WTC11 (cell line): Measurements from ENCODE around the gene MESP1. TPM values are rescaled to one million over a fixed set of nuclear protein-coding genes. Genes with fewer than 3 reads are reported as not detected.

Source experiments
- ATAC-seq: fragments of 200-7000 bp; cut with Tn5 transposase; 2 replicates; pipeline ENCODE4 v1.10.0; 2021; ENCODE audit warnings: mild to moderate bottlenecking, moderate library complexity
- CTCF ChIA-PET: fragments of 300-600 bp; sonication (Branson Sonifier 250); formaldehyde crosslinking; loops from one replicate; lab custom pipeline; 2021; ENCODE audit warnings: antibody characterized with exemption; lab: Charles Lee
- POLR2A ChIA-PET: fragments of 350-600 bp; sonication (Branson Sonifier 250); formaldehyde crosslinking; loops from one replicate; lab custom pipeline; 2021; ENCODE audit warnings: antibody characterized with exemption; lab: Charles Lee
- DNase-seq: peaks from one replicate; pipeline ENCODE4 v3.0.0; 2021; ENCODE audit warnings: low spot score
- H3K27ac Mint-ChIP-seq: 2 replicates; pipeline ENCODE4 v1.8.0; 2021; ENCODE audit warnings: mixed read lengths
- H3K27me3 Mint-ChIP-seq: 2 replicates; pipeline ENCODE4 v1.8.0; 2021; ENCODE audit warnings: low read depth, mild to moderate bottlenecking, moderate library complexity, mixed read lengths
- H3K36me3 Mint-ChIP-seq: 2 replicates; pipeline ENCODE4 v1.8.0; 2021; ENCODE audit warnings: mixed read lengths
- H3K4me1 Mint-ChIP-seq: 2 replicates; pipeline ENCODE4 v1.8.0; 2022; ENCODE audit warnings: mixed read lengths
- H3K4me3 Mint-ChIP-seq: 2 replicates; pipeline ENCODE4 v1.8.0; 2021; ENCODE audit warnings: mild to moderate bottlenecking, moderate library complexity, mixed read lengths
- H3K9me3 Mint-ChIP-seq: 2 replicates; pipeline ENCODE4 v1.8.0; 2021; ENCODE audit warnings: mixed read lengths
- CBFB ChIP-seq: sonication (generic); formaldehyde crosslinking; IDR thresholded peaks from 2 replicates; pipeline ENCODE4 v1.8.1; 2022; ENCODE audit warnings: mild to moderate bottlenecking, low read depth, missing genetic modification reagents
- ESRRA ChIP-seq: sonication (generic); formaldehyde crosslinking; IDR thresholded peaks from 2 replicates; pipeline ENCODE4 v1.8.1; 2022; ENCODE audit warnings: mild to moderate bottlenecking, missing genetic modification reagents, borderline replicate concordance
- GRHL2 ChIP-seq: fragments of 250-450 bp; sonication (Bioruptor Pico); IDR thresholded peaks from 2 replicates; pipeline ENCODE4 v1.8.0; 2022; ENCODE audit warnings: mild to moderate bottlenecking, moderate library complexity; ENCODE audit not compliant: insufficient replicate concordance, severe bottlenecking
- KAT7 ChIP-seq: sonication (generic); formaldehyde crosslinking; IDR thresholded peaks from 2 replicates; pipeline ENCODE4 v1.8.1; 2023; ENCODE audit warnings: missing genetic modification reagents, mild to moderate bottlenecking, borderline replicate concordance
- MYBL2 ChIP-seq: sonication (generic); formaldehyde crosslinking; IDR thresholded peaks from 2 replicates; pipeline ENCODE4 v1.8.1; 2023; ENCODE audit warnings: mild to moderate bottlenecking, moderate library complexity, missing genetic modification reagents
- NFATC4 ChIP-seq: fragments of 250-450 bp; sonication (Bioruptor Pico); IDR thresholded peaks from 2 replicates; pipeline ENCODE4 v1.9.0; 2021; ENCODE audit warnings: mild to moderate bottlenecking
- NFYB ChIP-seq: sonication (generic); formaldehyde crosslinking; conservative IDR thresholded peaks from 2 replicates; pipeline ENCODE4 v1.8.0; 2022; ENCODE audit warnings: low read depth, missing genetic modification reagents
- PRRX2 ChIP-seq: fragments of 250-450 bp; sonication (Bioruptor Pico); IDR thresholded peaks from 2 replicates; pipeline ENCODE4 v1.8.0; 2021; ENCODE audit warnings: mild to moderate bottlenecking
- RORB ChIP-seq: fragments of 250-450 bp; sonication (Bioruptor Pico); IDR thresholded peaks from 2 replicates; pipeline ENCODE4 v1.9.0; 2021; ENCODE audit warnings: mild to moderate bottlenecking
- ZNF232 ChIP-seq: sonication (generic); formaldehyde crosslinking; IDR thresholded peaks from 2 replicates; pipeline ENCODE4 v1.8.0; 2022; ENCODE audit warnings: mild to moderate bottlenecking, missing genetic modification reagents
- ZNF416 ChIP-seq: fragments of 250-450 bp; sonication (Bioruptor Pico); IDR thresholded peaks from 2 replicates; pipeline ENCODE4 v1.9.0; 2021; ENCODE audit warnings: mild to moderate bottlenecking, inconsistent platforms
- total RNA-seq: library from RNA; stranded (reverse); gene quantifications from 3 replicates; pipeline ENCODE4 v1.2.3, GENCODE V29; 2021
- TF ChIP-seq, protein P1 (sequence below): fragments of 250-450 bp; sonication (Bioruptor Pico); IDR thresholded peaks from 2 replicates; pipeline ENCODE4 v1.9.0; 2021; ENCODE audit warnings: mild to moderate bottlenecking
- TF ChIP-seq, protein P2 (sequence below): fragments of 250-450 bp; sonication (Bioruptor Pico); IDR thresholded peaks from 2 replicates; pipeline ENCODE4 v2.1.2; 2022; ENCODE audit warnings: mild to moderate bottlenecking, moderate library complexity
- TF ChIP-seq, protein P3 (sequence below): fragments of 200-600 bp; IDR thresholded peaks from 2 replicates; pipeline ENCODE4 v1.8.0; 2022; ENCODE audit warnings: antibody characterized with exemption
- TF ChIP-seq, protein P4 (sequence below): fragments of 250-450 bp; sonication (Bioruptor Pico); IDR thresholded peaks from 2 replicates; pipeline ENCODE4 v1.9.0; 2021; ENCODE audit warnings: moderate library complexity, mild to moderate bottlenecking, inconsistent platforms, borderline replicate concordance
- TF ChIP-seq, protein P5 (sequence below): sonication (generic); formaldehyde crosslinking; IDR thresholded peaks from 2 replicates; pipeline ENCODE4 v1.8.1; 2022; ENCODE audit warnings: low read depth, mild to moderate bottlenecking, moderate library complexity, missing genetic modification reagents, borderline replicate concordance

The MESP1 gene
- total RNA-seq, 1 experiment from 2014 or later = 0.50 TPM

DNA sequence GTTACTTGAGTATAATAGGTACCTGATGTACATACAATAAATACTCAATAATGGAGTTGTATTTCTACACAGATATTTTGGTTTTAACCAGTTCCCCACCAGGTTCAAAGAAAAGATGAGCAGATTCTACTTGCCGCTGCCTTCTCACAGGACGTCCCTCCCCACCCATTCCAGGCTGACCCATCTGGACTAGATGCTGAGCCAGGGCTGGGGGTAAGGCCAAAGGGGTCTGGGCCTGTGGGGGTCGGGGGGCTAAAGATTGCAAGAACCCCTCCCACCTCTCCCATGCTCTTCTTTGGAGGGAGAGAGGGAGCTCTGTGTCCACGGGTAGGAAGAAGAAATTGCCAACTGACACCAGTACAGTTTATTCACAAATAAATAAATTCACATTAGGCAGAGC, 1.5 kb downstream of the MESP1 start:
- H3K36me3 Mint-ChIP-seq = no peaks in the 10 kb centered on the region
- DNase-seq = no peak
- TF ChIP-seq KAT7 = no peak
- no peak for TF ChIP-seq ESRRA (CRISPR knock-in tag)
- TF ChIP-seq, protein P1, sequence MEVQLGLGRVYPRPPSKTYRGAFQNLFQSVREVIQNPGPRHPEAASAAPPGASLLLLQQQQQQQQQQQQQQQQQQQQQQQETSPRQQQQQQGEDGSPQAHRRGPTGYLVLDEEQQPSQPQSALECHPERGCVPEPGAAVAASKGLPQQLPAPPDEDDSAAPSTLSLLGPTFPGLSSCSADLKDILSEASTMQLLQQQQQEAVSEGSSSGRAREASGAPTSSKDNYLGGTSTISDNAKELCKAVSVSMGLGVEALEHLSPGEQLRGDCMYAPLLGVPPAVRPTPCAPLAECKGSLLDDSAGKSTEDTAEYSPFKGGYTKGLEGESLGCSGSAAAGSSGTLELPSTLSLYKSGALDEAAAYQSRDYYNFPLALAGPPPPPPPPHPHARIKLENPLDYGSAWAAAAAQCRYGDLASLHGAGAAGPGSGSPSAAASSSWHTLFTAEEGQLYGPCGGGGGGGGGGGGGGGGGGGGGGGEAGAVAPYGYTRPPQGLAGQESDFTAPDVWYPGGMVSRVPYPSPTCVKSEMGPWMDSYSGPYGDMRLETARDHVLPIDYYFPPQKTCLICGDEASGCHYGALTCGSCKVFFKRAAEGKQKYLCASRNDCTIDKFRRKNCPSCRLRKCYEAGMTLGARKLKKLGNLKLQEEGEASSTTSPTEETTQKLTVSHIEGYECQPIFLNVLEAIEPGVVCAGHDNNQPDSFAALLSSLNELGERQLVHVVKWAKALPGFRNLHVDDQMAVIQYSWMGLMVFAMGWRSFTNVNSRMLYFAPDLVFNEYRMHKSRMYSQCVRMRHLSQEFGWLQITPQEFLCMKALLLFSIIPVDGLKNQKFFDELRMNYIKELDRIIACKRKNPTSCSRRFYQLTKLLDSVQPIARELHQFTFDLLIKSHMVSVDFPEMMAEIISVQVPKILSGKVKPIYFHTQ (CRISPR knock-in tag) = no peak
- TF ChIP-seq ZNF416 (CRISPR knock-in tag) = no peak
- TF ChIP-seq NFYB (CRISPR knock-in tag) = no peak
- TF ChIP-seq, protein P2, sequence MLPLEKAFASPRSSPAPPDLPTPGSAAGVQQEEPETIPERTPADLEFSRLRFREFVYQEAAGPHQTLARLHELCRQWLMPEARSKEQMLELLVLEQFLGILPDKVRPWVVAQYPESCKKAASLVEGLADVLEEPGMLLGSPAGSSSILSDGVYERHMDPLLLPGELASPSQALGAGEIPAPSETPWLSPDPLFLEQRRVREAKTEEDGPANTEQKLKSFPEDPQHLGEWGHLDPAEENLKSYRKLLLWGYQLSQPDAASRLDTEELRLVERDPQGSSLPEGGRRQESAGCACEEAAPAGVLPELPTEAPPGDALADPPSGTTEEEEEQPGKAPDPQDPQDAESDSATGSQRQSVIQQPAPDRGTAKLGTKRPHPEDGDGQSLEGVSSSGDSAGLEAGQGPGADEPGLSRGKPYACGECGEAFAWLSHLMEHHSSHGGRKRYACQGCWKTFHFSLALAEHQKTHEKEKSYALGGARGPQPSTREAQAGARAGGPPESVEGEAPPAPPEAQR (CRISPR knock-in tag) = no peak
- TF ChIP-seq, protein P3, sequence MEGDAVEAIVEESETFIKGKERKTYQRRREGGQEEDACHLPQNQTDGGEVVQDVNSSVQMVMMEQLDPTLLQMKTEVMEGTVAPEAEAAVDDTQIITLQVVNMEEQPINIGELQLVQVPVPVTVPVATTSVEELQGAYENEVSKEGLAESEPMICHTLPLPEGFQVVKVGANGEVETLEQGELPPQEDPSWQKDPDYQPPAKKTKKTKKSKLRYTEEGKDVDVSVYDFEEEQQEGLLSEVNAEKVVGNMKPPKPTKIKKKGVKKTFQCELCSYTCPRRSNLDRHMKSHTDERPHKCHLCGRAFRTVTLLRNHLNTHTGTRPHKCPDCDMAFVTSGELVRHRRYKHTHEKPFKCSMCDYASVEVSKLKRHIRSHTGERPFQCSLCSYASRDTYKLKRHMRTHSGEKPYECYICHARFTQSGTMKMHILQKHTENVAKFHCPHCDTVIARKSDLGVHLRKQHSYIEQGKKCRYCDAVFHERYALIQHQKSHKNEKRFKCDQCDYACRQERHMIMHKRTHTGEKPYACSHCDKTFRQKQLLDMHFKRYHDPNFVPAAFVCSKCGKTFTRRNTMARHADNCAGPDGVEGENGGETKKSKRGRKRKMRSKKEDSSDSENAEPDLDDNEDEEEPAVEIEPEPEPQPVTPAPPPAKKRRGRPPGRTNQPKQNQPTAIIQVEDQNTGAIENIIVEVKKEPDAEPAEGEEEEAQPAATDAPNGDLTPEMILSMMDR = no peak
- TF ChIP-seq PRRX2 (CRISPR knock-in tag) = no peak
- TF ChIP-seq, protein P4, sequence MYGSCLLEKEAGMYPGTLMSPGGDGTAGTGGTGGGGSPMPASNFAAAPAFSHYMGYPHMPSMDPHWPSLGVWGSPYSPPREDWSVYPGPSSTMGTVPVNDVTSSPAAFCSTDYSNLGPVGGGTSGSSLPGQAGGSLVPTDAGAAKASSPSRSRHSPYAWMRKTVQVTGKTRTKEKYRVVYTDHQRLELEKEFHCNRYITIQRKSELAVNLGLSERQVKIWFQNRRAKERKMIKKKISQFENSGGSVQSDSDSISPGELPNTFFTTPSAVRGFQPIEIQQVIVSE (CRISPR knock-in tag) = no peak
- TF ChIP-seq ZNF232 = no peak
- no peak for TF ChIP-seq MYBL2 (CRISPR knock-in tag)
- no peak for TF ChIP-seq RORB (CRISPR knock-in tag)
- no peak for TF ChIP-seq NFATC4 (CRISPR knock-in tag)
- TF ChIP-seq GRHL2 (CRISPR knock-in tag) = no peak
- no peak for TF ChIP-seq CBFB (CRISPR knock-in tag)
- TF ChIP-seq, all 79 proteins: peak for 0
- no peak for ATAC-seq
- CTCF ChIA-PET = interaction anchor here (1.7 to 6.7 kb wide), 7 partner anchors 9 to 257 kb away, joined by 4 to 54 read pairs (median 10); no protein-coding TSS in a partner anchor
- H3K27me3 Mint-ChIP-seq = peaks cover 30% of the 10 kb centered on the region
- H3K27ac Mint-ChIP-seq = no peak overlapping the region
- no peaks in the 10 kb centered on the region for H3K9me3 Mint-ChIP-seq
- peak overlapping the region; percentile 49 for H3K4me3 Mint-ChIP-seq
- peaks cover 20% of the 10 kb centered on the region; the same call in 1 of the 2 replicates for H3K4me1 Mint-ChIP-seq
- POLR2A ChIA-PET = interaction anchor here (1.7 kb wide), 1 partner anchor 11 kb away, joined by 4 read pairs; no protein-coding TSS in a partner anchor

DNA sequence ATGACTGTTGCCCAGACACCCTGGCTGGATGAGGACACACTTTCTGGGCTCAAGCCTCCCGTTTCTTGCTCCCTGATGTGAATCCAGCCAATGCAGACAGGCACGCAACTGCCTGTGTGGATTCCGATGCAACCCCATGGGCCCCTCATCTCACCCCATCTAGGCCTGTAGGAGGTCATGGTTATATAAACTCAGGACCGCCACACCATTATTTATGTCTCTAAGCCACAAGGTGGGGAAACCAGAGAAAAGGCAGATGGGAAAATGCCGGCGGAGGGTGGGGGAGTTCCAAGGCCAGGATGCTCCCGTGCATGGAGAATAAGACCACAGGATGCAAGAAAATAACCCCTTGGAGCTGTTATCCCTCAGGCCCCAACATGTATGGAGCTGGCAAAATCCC, 2.0 kb downstream of the MESP1 start:
- DNase-seq (no peak), ATAC-seq (no peak)
- Mint-ChIP-seq H3K36me3 (no peaks in the 10 kb centered on the region), H3K4me1 (peaks cover 20% of the 10 kb centered on the region; the same call in 1 of the 2 replicates), H3K4me3 (no peak overlapping the region), H3K9me3 (no peaks in the 10 kb centered on the region), H3K27ac (no peak overlapping the region), H3K27me3 (peaks cover 29% of the 10 kb centered on the region)
- ChIA-PET CTCF (interaction anchor here (2.5 to 6.7 kb wide), 4 partner anchors 8 to 257 kb away, joined by 6 to 54 read pairs (median 13); no protein-coding TSS in a partner anchor), POLR2A (interaction anchor here (1.7 kb wide), 1 partner anchor 11 kb away, joined by 4 read pairs; no protein-coding TSS in a partner anchor)
- TF ChIP-seq, protein P5, sequence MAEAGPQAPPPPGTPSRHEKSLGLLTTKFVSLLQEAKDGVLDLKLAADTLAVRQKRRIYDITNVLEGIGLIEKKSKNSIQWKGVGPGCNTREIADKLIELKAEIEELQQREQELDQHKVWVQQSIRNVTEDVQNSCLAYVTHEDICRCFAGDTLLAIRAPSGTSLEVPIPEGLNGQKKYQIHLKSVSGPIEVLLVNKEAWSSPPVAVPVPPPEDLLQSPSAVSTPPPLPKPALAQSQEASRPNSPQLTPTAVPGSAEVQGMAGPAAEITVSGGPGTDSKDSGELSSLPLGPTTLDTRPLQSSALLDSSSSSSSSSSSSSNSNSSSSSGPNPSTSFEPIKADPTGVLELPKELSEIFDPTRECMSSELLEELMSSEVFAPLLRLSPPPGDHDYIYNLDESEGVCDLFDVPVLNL (CRISPR knock-in tag) = no peak
